Measurements from ENCODE around the gene COL17A1.

The COL17A1 gene

DNA sequence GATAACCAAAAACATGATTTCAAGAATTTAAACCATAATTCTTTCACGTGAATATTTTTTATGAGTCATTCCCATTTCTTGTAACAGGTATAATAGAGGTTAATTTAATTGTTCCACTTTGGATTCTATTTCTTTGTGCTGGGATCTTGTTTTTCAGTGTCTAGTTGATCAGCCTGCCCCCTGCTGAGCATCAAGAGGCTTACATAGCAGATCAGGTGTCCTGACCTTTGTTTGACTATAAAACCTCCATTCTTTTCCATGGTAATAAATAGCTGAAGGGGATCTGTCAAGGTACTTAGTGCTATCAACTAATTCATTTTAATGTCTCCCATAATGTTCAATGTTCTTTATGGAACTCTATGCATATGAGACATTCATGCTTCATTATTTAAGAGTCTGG lies 4.9 kb downstream of the COL17A1 start:
- Histone ChIP-seq H3K23ac (ENCODE audit: low read length) (no peak overlapping the region), H2BK120ac (ENCODE audit: insufficient read depth, low read length, poor library complexity) (no peak overlapping the region), H3K27me3 (ENCODE audit: insufficient read depth, low read length) (no peaks in the 10 kb centered on the region), H3K4ac (ENCODE audit: low read depth, low read length) (no peak overlapping the region), H3K9ac (ENCODE audit: low read length) (no peak overlapping the region), H2BK12ac (ENCODE audit: low read length) (no peak overlapping the region), H3K14ac (ENCODE audit: low read length) (no peak overlapping the region), H2BK5ac (ENCODE audit: low read depth, low read length, poor library complexity) (no peak overlapping the region), H3K36me3 (ENCODE audit: control insufficient read depth in 1 of 2, insufficient read depth in 2 of 2, low read length in 2 of 2) (no peaks in the 10 kb centered on the region), H3K4me2 (ENCODE audit: low read length) (no peak overlapping the region), H3K4me1 (ENCODE audit: control insufficient read depth in 1 of 2, insufficient read depth in 2 of 2, low read length in 2 of 2) (peaks cover 5 to 10% of the 10 kb centered on the region in 2 experiments), H2AFZ (ENCODE audit: insufficient read depth, low read length, poor library complexity) (no peak overlapping the region), H3K18ac (ENCODE audit: low read length) (no peak overlapping the region), H4K8ac (ENCODE audit: low read depth, low read length) (no peak overlapping the region), H2AK5ac (ENCODE audit: low read length) (no peak overlapping the region), H4K91ac (ENCODE audit: low read depth, low read length) (no peak overlapping the region), H3K79me2 (ENCODE audit: control insufficient read depth, insufficient read depth, low read length, poor library complexity) (no peaks in the 10 kb centered on the region), H3K27ac (ENCODE audit: low read depth, low read length) (no peak overlapping the region), H3K79me1 (ENCODE audit: low read length) (peaks cover 11% of the 10 kb centered on the region), H3K9me3 (ENCODE audit: insufficient read depth, low read depth, low read length) (no peaks in the 10 kb centered on the region), H4K12ac (ENCODE audit: low read depth, low read length) (no peak overlapping the region), H3K4me3 (ENCODE audit: low read depth, low read length) (no peak overlapping the region)
- DNase-seq = peak in 1 of 2 donors; percentile 40
- no CpG with 5 or more reads among the region's 1 CpG for WGBS (ENCODE audit: extremely low coverage, insufficient coverage, insufficient read length)

DNA sequence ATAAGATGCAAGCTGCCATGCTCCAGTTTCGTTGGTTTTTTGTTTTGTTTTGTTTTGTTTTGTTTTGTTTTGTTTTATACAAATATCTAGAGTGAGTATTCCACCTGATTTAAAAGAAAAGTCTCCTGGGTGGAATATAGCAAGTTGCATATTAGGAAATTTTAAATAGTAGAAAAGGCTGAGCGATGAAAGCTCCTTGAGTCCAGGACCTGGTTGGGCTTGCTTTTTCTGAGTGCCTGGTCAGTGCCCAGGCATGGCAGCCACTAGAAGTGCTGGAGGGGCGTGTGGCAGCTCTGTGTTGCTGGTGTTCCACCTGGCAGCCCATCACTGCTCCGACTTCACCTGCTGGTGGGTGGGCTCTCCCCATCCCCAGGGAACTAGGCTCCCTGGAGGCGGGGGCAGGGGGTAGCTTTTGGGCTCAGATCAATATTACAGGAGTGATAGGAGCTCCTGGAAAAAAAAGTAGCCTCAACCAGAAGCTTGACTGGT lies 8.0 kb downstream of the COL17A1 start:
- Histone ChIP-seq H4K91ac (ENCODE audit: low read depth, low read length) (no peak overlapping the region), H3K36me3 (ENCODE audit: control insufficient read depth in 1 of 2, insufficient read depth in 2 of 2, low read length in 2 of 2) (no peaks in the 10 kb centered on the region), H2BK120ac (ENCODE audit: insufficient read depth, low read length, poor library complexity) (no peak overlapping the region), H3K4ac (ENCODE audit: low read depth, low read length) (no peak overlapping the region), H3K18ac (ENCODE audit: low read length) (no peak overlapping the region), H2AFZ (ENCODE audit: insufficient read depth, low read length, poor library complexity) (no peak overlapping the region), H3K79me1 (ENCODE audit: low read length) (peaks cover 10% of the 10 kb centered on the region), H3K27ac (ENCODE audit: low read depth, low read length) (no peak overlapping the region), H3K4me3 (ENCODE audit: low read depth, low read length) (no peak overlapping the region), H3K4me1 (ENCODE audit: control insufficient read depth in 1 of 2, insufficient read depth in 2 of 2, low read length in 2 of 2) (peaks cover 3 to 8% of the 10 kb centered on the region in 2 experiments), H3K79me2 (ENCODE audit: control insufficient read depth, insufficient read depth, low read length, poor library complexity) (no peaks in the 10 kb centered on the region), H3K4me2 (ENCODE audit: low read length) (no peak overlapping the region), H2BK5ac (ENCODE audit: low read depth, low read length, poor library complexity) (no peak overlapping the region), H3K9ac (ENCODE audit: low read length) (no peak overlapping the region), H4K12ac (ENCODE audit: low read depth, low read length) (no peak overlapping the region), H3K14ac (ENCODE audit: low read length) (no peak overlapping the region), H3K27me3 (ENCODE audit: insufficient read depth, low read length) (no peaks in the 10 kb centered on the region), H3K23ac (ENCODE audit: low read length) (no peak overlapping the region), H2BK12ac (ENCODE audit: low read length) (no peak overlapping the region), H2AK5ac (ENCODE audit: low read length) (no peak overlapping the region), H4K8ac (ENCODE audit: low read depth, low read length) (no peak overlapping the region), H3K9me3 (ENCODE audit: insufficient read depth, low read depth, low read length) (no peaks in the 10 kb centered on the region)
- DNase-seq = no peak
- WGBS (ENCODE audit: extremely low coverage, insufficient coverage, insufficient read length) = no CpG with 5 or more reads among the region's 5 CpGs

DNA sequence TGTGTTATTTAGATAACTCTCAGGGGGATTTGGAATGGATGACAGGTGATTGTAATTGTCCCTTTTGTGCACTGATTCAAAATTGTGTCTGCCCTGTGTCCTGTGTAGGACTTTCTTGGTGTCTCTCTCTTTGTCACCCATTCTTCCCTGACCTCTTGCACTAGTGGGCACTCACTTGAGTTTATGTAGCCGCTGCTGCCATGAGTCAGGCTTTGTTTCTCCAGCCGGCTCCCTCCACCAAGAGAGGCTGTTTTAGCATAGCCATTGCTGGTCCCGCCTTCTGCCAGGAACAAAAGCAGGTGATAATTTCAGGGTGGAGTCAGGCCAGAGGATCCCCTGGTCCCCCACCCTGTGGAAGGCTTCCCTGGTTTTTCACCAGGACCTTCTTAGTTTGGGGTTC lies 8.4 kb downstream of the COL17A1 start:
- H3K23ac ChIP-seq (ENCODE audit: low read length) = no peak overlapping the region
- H3K4me3 ChIP-seq (ENCODE audit: low read depth, low read length) = no peak overlapping the region
- no peaks in the 10 kb centered on the region for H3K36me3 ChIP-seq (ENCODE audit: control insufficient read depth in 1 of 2, insufficient read depth in 2 of 2, low read length in 2 of 2)
- H3K27ac ChIP-seq (ENCODE audit: low read depth, low read length) = no peak overlapping the region
- WGBS (ENCODE audit: extremely low coverage, insufficient coverage, insufficient read length) = no CpG with 5 or more reads among the region's 3 CpGs
- no peak overlapping the region for H3K4ac ChIP-seq (ENCODE audit: low read depth, low read length)
- H3K4me1 ChIP-seq (ENCODE audit: control insufficient read depth in 1 of 2, insufficient read depth in 2 of 2, low read length in 2 of 2) = peaks cover 0 to 5% of the 10 kb centered on the region in 2 experiments
- no peak overlapping the region for H3K4me2 ChIP-seq (ENCODE audit: low read length)
- H2BK120ac ChIP-seq (ENCODE audit: insufficient read depth, low read length, poor library complexity) = no peak overlapping the region
- H3K18ac ChIP-seq (ENCODE audit: low read length) = no peak overlapping the region
- H3K14ac ChIP-seq (ENCODE audit: low read length) = no peak overlapping the region
- H3K79me1 ChIP-seq (ENCODE audit: low read length) = peaks cover 7% of the 10 kb centered on the region
- no peak overlapping the region for H4K8ac ChIP-seq (ENCODE audit: low read depth, low read length)
- no peak overlapping the region for H3K9ac ChIP-seq (ENCODE audit: low read length)
- no peaks in the 10 kb centered on the region for H3K27me3 ChIP-seq (ENCODE audit: insufficient read depth, low read length)
- H2BK5ac ChIP-seq (ENCODE audit: low read depth, low read length, poor library complexity) = no peak overlapping the region
- H3K9me3 ChIP-seq (ENCODE audit: insufficient read depth, low read depth, low read length) = no peaks in the 10 kb centered on the region
- no peak for DNase-seq
- no peak overlapping the region for H4K12ac ChIP-seq (ENCODE audit: low read depth, low read length)
- H2AFZ ChIP-seq (ENCODE audit: insufficient read depth, low read length, poor library complexity) = peak overlapping the region; percentile 48
- H3K79me2 ChIP-seq (ENCODE audit: control insufficient read depth, insufficient read depth, low read length, poor library complexity) = no peaks in the 10 kb centered on the region
- H2AK5ac ChIP-seq (ENCODE audit: low read length) = no peak overlapping the region
- H2BK12ac ChIP-seq (ENCODE audit: low read length) = no peak overlapping the region
- no peak overlapping the region for H4K91ac ChIP-seq (ENCODE audit: low read depth, low read length)

DNA sequence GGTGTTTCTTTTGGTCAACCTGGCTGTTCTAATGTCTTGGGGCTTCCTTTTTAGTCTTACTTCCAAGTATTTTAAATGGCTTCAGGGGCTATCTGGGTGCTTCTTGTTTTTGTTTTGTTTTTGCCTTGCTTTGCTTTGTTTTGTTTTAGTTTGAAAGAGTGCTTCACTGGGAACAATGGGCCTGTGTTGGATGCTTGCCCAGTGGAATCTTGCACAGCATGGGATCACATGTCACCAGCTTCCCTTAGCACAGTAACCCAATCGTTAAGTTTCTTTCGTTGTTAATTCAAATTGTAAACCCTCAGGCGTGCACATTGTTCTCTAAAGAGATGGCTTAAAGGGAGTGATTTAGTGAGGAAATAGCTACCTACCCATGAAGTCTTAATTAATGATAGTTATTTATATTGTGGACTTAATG lies 8.9 kb downstream of the COL17A1 start:
- no CpG with 5 or more reads among the region's 3 CpGs for WGBS (ENCODE audit: extremely low coverage, insufficient coverage, insufficient read length)
- Histone ChIP-seq H3K18ac (ENCODE audit: low read length) (no peak overlapping the region), H3K23ac (ENCODE audit: low read length) (no peak overlapping the region), H2AK5ac (ENCODE audit: low read length) (no peak overlapping the region), H3K9me3 (ENCODE audit: insufficient read depth, low read depth, low read length) (no peaks in the 10 kb centered on the region), H2BK5ac (ENCODE audit: low read depth, low read length, poor library complexity) (no peak overlapping the region), H3K27me3 (ENCODE audit: insufficient read depth, low read length) (no peaks in the 10 kb centered on the region), H4K91ac (ENCODE audit: low read depth, low read length) (no peak overlapping the region), H3K14ac (ENCODE audit: low read length) (no peak overlapping the region), H3K4me2 (ENCODE audit: low read length) (no peak overlapping the region), H3K4me1 (ENCODE audit: control insufficient read depth in 1 of 2, insufficient read depth in 2 of 2, low read length in 2 of 2) (peaks cover 0 to 4% of the 10 kb centered on the region in 2 experiments), H2AFZ (ENCODE audit: insufficient read depth, low read length, poor library complexity) (no peak overlapping the region), H2BK12ac (ENCODE audit: low read length) (no peak overlapping the region), H3K4ac (ENCODE audit: low read depth, low read length) (no peak overlapping the region), H4K8ac (ENCODE audit: low read depth, low read length) (no peak overlapping the region), H3K79me1 (ENCODE audit: low read length) (peaks cover 4% of the 10 kb centered on the region), H3K9ac (ENCODE audit: low read length) (no peak overlapping the region), H4K12ac (ENCODE audit: low read depth, low read length) (no peak overlapping the region), H3K79me2 (ENCODE audit: control insufficient read depth, insufficient read depth, low read length, poor library complexity) (no peaks in the 10 kb centered on the region), H3K36me3 (ENCODE audit: control insufficient read depth in 1 of 2, insufficient read depth in 2 of 2, low read length in 2 of 2) (no peaks in the 10 kb centered on the region), H3K27ac (ENCODE audit: low read depth, low read length) (no peak overlapping the region), H2BK120ac (ENCODE audit: insufficient read depth, low read length, poor library complexity) (no peak overlapping the region), H3K4me3 (ENCODE audit: low read depth, low read length) (no peak overlapping the region)
- no peak for DNase-seq
